Activated naive CD4-positive, alpha-beta T cell treated with anti-CD3 and anti-CD28 coated beads for 36 hours (primary cell): ENCODE data around the gene GNG7. TPM values are rescaled to one million over a fixed set of nuclear protein-coding genes. Genes with fewer than 3 reads are reported as not detected.
A peak's percentile ranks its signal among the peaks of the same experiment; 100 is the strongest.

ENCODE experiments used
- CTCF ChIA-PET: fragments of 350-600 bp; sonication (Branson Sonifier 250); formaldehyde crosslinking; loops from one replicate; lab custom pipeline; 2021; ENCODE audit warnings: antibody characterized with exemption; lab: Charles Lee
- DNase-seq: peaks from one replicate; pipeline ENCODE4 v3.0.0-alpha.2; 2020
- H3K27ac Mint-ChIP-seq: one replicate; pipeline ENCODE4 v1.8.0; 2021; ENCODE audit warnings: mild to moderate bottlenecking, mixed read lengths
- H3K27me3 Mint-ChIP-seq: one replicate; pipeline ENCODE4 v1.8.0; 2021; ENCODE audit warnings: low read depth, mixed read lengths
- H3K36me3 Mint-ChIP-seq: one replicate; pipeline ENCODE4 v1.8.0; 2021; ENCODE audit warnings: low read depth, mixed read lengths
- H3K4me1 Mint-ChIP-seq: one replicate; pipeline ENCODE4 v1.8.0; 2021; ENCODE audit warnings: low read depth, mixed read lengths
- H3K4me3 Mint-ChIP-seq: one replicate; pipeline ENCODE4 v1.8.0; 2021; ENCODE audit warnings: mild to moderate bottlenecking, moderate library complexity, mixed read lengths
- H3K9me3 Mint-ChIP-seq: one replicate; pipeline ENCODE4 v1.8.0; 2021; ENCODE audit warnings: mixed read lengths
- intact Hi-C: fragments of 100-400 bp; cut with micrococcal nuclease; formaldehyde crosslinking; loops from one replicate; pipeline ENCODE4 v1.15.1; 2023
- microRNA-seq: library from miRNA; unstranded; fragments of <30 nt; microRNA quantifications from one replicate; pipeline ENCODE4 v1.2.0, GENCODE V29; 2022; ENCODE audit warnings: borderline microRNAs expressed, borderline replicate concordance
- total RNA-seq, 2 experiments: library from RNA; stranded (reverse); gene quantifications; one replicate each; pipeline ENCODE4 v1.2.3, GENCODE V29; 2021

GNG7 gene
- total RNA-seq, 2 experiments from 2014 or later, result 0.74 to 1.1 TPM

- H3K9me3 Mint-ChIP-seq, result no peaks in the 10 kb centered on the region
- intact Hi-C loops, result loop anchor here (5.0 kb wide), 1 partner anchor 301 kb away; the partner anchor contains the start of gene DOT1L
- peaks cover 5% of the 10 kb centered on the region for H3K4me1 Mint-ChIP-seq
- H3K27ac Mint-ChIP-seq, result no peak overlapping the region
- peaks cover 2% of the 10 kb centered on the region for H3K27me3 Mint-ChIP-seq
- CTCF ChIA-PET, result interaction anchor here (0.6 to 1.5 kb wide), 4 partner anchors 75 to 156 kb away, joined by 3 to 5 read pairs (median 4); no protein-coding TSS in a partner anchor
- peak overlapping the region; percentile 84 for H3K4me3 Mint-ChIP-seq
- DNase-seq, result no peak
- no peaks in the 10 kb centered on the region for H3K36me3 Mint-ChIP-seq
These were observed 239.7 kb downstream of the GNG7 start for GRCh38 chr19:2462635-2463421.

GRCh38 chr19:2461751-2462634, 240.5 kb downstream of the GNG7 start:
- H3K36me3 Mint-ChIP-seq, result peaks cover 3% of the 10 kb centered on the region
- CTCF ChIA-PET, result interaction anchor here (0.7 kb wide), 2 partner anchors 149 to 157 kb away, joined by 3 to 5 read pairs; no protein-coding TSS in a partner anchor

More at GRCh38 chr19:2461751-2462634, 240.5 kb downstream of the GNG7 start:
- peak; percentile 75 for DNase-seq
- intact Hi-C loops, result loop anchor here (5.0 kb wide), 1 partner anchor 300 kb away; the partner anchor contains the start of gene DOT1L
- Mint-ChIP-seq H3K4me1 (peaks cover 9% of the 10 kb centered on the region), H3K27ac (peak overlapping the region; percentile 36), H3K27me3 (peaks cover 2% of the 10 kb centered on the region), H3K9me3 (no peaks in the 10 kb centered on the region), H3K4me3 (peak overlapping the region; percentile 84)

Small RNA genes within 50 kb of the gene (microRNA-seq; reads per million reads assigned to microRNA genes)
- gene MIR7850, result 1.6 reads per million

Other genes with a start within 250 kb of the GNG7 start
- 100 to 1,000 TPM in 1 of 2 experiments, 10 to 100 TPM in 1; 97.7 to 101 TPM for gene LMNB2, start 245.7 kb downstream of the GNG7 start, total RNA-seq
- 100 to 1,000 TPM; 107 to 112 TPM for gene GADD45B, start 226.6 kb downstream of the GNG7 start, total RNA-seq
- under 1 TPM; 0.07 to 0.24 TPM for gene DIRAS1, start 18.7 kb upstream of the GNG7 start, total RNA-seq
- gene SLC39A3, start 37.3 kb upstream of the GNG7 start, total RNA-seq, result 10 to 100 TPM; 20.1 to 23.2 TPM
- 10 to 100 TPM; 44.3 to 44.6 TPM for gene SGTA, start 80.6 kb upstream of the GNG7 start, total RNA-seq
- gene THOP1, start 82.8 kb upstream of the GNG7 start, total RNA-seq, result 100 to 1,000 TPM; 113 TPM
- gene ZNF554, start 117.2 kb upstream of the GNG7 start, total RNA-seq, result 1 to 10 TPM; 1.2 to 1.4 TPM
- gene ZNF555, start 138.8 kb upstream of the GNG7 start, total RNA-seq, result 1 to 10 TPM; 1.7 to 3.0 TPM
- gene ZNF556, start 164.6 kb upstream of the GNG7 start, total RNA-seq, result not detected
- 1 to 10 TPM; 3.9 to 4.7 TPM for gene ZNF57, start 198.2 kb upstream of the GNG7 start, total RNA-seq
- 1 to 10 TPM; 3.7 to 3.9 TPM for gene ZNF77, start 242.3 kb upstream of the GNG7 start, total RNA-seq